HG03571 (cell line): ENCODE results near the gene PKD2.
"Not testable (repeated sequence)": the region's sequence is repeated elsewhere in the genome, so short reads cannot be mapped to it uniquely, and the experiment has no call there.

Source experiments
- ATAC-seq: cut with Tn5 transposase; IDR thresholded peaks from one replicate; pipeline ENCODE4 v1.9.1; 2021; ENCODE audit not compliant: unreplicated experiment

PKD2 gene

DNA sequence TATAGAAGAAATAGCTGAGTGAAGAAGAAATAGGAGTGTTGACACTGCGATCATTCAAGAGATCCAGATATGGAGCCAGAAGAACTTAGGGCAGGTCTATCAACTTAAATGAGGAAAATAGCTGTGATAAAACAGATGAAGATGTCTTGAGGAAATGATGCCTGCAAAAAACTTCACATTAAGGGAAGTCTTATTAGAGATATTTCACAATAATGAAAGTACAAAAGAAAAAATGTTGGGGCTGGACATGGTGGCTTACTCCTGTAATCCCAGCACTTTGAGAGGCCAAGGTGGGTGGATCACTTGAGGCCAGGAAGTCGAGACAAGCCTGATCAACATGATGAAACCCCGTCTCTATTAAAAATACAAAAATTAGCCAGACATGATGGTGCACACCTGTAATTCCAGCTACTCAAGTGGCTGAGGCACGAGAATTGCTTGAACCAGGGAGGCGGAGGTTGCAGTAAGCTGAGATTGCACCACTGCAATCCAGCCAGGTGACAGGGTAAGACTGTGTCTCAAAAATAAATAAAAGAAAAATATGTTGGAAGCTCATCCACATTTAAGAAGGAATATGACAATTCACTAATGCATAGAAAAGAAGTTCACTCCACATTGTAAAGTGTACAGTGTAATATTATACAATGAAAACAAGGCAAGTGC is 56.3 kb downstream of the PKD2 start:
- no peak for ATAC-seq

DNA sequence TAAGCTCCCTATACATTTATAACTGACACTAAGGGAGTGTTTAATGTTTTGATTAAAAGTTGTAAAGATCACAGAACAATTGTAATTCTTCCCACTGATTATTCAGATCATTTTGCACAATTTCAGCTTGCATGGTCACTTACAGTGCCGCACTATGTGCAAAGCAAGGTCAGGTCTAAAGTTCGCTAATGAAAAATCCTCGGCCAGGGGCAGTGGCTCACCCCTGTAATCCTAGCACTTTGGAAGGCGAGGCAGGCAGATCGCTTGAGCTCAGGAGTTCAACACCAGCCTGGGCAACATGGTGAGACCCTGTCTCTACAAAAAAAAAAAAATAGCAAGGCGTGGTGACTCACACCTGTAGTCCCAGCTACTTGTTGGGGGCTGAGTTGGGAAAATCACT is 57.0 kb downstream of the PKD2 start:
- ATAC-seq, result no peak

DNA sequence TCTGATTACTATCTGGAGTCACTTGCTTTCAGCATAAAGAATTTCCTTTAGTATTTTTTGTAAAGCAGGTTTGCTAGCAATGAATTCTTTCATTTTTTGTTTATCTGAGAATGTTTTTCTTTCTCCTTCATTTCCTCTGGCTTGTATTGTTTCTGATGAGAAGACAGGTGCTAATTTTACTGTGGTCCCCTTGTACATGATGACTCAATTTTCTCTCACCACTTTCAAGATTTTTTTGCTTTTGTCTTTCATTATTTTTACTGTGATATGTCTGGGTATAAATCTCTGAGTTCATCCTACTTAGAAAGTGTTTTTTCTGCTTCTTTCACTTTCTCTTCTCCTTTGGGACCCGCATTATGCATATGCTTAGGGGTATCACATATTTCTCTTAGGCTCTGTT is 62.6 kb downstream of the PKD2 start:
- no peak for ATAC-seq

DNA sequence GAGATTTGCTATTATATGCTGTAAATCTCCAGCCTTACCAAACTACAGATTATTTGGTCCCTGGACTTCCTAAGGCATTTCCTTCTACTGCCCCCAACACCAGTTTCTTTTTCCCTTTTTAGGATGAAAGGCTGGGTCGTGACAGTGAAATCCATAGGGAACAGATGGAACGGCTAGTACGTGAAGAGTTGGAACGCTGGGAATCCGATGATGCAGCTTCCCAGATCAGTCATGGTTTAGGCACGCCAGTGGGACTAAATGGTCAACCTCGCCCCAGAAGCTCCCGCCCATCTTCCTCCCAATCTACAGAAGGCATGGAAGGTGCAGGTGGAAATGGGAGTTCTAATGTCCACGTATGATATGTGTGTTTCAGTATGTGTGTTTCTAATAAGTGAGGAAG is 67.9 kb downstream of the PKD2 start:
- no peak for ATAC-seq

DNA sequence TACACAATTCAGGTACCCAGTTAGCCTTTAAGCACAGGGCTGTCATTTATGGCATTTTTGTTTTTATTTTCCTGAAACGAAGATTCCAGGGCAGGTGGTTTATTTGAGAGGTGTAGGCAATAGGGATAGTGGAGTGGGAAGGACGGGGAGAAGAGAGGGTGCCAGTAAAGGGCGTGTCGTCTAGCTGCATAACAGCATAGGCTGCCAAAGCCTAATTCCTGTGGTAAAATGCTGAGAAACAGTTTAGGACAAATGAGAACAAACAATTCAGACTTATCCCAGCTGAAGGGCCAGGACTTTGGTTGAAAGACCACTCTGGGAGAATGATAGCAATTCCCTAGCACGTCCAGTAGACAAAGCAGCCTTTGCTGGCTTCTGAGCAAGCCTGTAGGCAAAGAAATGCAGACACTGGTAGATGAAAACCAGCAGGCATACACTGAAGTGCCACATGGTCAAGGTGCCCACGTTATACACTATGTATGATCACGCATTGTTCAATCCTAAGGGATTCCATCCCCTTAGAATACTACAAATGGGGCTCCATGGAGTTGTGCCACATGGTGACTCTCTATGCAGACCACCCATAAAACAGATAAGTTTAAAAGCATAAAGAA is 70.6 kb downstream of the PKD2 start:
- no peak for ATAC-seq

DNA sequence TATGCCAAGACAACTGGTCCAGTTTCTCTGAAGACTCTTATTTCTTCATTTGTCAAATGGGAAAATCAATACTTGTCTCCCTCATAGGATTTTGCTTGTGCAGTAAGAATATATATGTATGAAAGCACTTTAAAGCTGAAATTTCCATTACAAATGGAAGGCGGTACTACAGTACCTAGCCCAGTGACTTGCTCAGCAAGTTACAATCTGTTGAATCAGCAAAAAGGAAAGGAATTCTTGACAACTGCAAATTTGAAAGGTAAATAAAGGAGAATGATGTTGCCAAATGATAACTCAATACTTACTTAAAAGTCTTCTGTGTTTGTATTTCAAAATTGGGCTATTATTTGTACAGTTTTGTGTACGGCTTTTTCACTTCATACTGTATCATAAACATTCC is 71.1 kb downstream of the PKD2 start:
- ATAC-seq, result no peak

DNA sequence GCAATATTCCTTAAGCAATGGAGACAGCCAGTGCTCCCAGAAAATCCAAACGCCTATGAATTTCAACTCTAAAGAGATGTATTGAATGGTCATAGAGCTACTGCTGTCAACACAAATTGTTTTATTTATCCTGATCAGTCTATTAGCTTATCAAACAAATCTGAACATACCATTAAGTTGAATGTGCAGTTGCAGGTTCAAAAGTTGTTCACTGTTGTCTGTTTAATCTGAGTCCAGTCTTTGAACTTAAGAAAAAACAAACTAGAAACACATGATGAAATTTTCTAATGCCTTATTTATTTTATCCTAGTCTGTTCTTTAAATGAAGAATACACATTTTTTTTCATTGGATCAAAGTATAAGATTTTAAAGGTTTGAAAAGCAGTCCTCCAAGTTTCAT is 73.2 kb downstream of the PKD2 start:
- ATAC-seq, result no peak

DNA sequence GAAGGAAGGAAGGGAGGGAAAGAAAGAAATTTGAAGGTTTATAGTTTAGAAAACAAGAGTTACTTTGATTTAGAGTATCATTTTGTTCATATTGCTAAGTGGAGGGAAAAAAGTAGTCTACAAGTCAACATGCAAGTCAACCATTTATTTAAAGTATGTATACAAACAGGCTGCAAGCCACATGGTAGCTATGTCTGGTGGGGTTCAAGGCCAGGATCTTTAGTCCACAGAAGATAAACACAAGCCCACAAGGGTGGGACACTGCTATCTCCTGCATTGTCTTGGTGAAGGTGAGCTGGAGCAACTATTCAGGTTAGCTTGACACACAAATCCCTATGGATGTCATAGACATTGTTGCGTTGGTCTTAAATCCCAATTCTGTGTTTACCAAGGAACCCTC is 79.6 kb downstream of the PKD2 start:
- ATAC-seq, result no peak

DNA sequence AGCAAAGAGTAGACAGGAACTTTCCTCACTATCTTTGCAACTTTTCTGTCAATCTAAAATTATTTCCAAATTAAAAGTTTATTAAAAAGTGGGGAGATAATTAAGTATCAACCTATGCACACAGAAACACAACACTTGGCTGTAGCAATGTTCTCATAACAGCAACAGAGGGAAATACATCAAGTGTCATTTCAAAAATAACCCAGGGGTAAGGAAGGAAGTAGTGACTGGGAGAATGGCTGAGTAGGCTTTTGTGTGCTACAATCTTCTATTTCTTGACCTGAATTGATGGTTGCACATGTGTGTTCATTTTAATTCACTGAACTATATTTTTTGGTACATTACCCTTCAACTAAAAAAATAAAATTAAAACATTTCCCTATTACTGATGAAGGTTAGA is 83.5 kb downstream of the PKD2 start:
- no peak for ATAC-seq

DNA sequence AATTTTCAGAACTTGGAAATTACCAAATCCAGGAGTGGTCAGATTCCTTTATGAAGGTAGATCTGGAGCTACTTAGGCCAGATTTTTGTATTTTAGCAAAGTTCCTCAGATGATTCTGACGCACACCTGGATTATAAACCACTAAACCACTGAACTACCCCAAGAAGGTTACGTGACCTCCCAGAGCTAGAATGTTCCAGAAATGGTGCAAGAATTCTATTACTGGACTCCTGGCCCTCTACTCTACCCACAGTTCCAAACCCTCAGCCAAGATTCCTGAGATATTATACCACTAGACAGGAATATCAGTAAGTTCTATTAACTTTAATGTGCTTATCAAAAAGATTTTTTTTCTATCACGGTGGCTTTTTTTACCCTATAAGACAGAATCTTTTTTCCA is 83.9 kb downstream of the PKD2 start:
- no peak for ATAC-seq

DNA sequence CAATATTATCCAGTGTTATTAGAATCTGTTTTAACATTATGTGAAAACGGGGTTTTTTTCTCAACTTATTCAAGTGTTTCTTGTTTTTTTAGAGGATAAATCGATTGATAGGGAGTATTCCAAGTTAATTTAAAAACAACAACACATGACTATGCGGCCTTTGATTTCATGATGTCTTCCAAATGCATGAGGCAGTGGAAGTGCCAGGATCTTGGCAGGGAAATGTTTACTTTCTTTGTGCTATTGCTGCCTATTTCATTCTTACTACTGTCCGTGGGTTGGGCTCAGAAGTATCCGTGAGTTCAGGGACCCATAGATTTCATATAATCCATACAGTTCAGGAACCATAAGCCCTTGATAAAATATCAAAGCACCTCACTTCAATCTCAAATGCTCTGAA is 86.4 kb downstream of the PKD2 start:
- no peak for ATAC-seq

DNA sequence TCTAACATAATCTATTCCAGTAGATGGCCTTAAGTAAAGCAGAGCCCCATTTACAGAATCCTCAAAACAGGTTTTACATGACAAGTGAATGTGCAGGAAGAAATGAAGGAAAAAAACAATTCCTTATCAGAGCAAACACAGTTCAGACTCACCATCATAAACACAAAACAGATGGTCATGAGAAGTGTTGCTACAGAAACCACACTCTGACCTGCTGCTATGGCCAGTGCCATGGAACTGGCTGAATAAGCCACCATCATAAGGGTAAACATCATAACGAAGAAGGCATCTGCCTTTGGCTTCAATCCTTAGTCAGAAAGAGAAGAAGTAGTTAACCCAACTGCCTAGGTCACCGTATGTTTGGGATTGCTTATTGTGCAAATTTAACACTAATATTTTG is 89.9 kb downstream of the PKD2 start:
- no peak for ATAC-seq

DNA sequence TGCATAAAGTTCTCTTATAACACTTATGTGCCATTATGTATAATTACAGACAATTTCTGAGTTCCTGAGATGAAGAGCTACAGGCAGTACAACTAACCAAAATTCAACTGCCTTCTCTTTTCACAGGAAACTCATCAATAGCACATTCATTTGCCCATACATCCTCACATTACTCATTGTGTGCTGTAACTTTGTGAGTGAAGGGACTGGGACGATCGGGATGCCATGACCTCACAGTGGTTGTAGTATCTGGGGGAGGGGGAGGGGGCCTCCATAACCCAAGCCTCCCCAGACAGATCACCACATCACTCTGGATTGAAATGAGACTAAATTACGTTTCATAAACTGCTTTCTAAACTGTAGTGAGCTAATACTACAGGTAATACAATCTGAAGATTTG is 90.3 kb downstream of the PKD2 start:
- ATAC-seq, result no peak

DNA sequence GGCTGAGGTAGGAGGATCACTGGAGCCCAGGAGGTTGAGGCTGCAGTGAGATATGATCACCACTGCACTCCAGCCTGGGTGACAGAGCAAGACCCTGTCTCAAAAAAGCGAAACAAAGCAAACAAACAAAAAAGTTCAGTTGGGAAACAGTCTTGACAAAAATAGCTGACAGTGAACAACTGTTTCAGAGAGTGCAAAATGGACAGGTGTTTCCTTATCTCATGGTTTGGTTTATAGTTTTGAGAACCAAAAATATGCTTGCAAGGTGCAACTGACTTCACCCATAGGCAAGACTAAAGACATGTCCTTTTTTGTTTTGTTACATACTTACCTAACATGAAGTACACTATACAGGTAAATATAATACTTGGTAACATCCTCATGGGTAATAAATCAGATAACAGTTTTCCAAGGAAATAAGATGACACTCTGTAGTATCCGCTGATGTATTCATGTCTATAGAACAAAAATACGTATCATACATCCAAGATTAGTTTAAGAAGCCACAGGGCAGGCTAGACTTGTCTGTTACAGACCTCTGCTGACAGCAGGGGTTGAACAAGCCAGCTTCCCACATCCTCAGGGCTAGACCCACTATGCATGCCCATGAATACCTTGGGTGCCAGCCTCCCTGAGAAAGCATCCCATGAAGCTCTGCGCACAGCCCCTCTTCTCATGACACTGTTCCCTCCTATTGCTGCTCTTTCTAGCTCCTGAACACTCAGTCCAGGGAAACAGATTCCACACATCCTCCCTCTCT is 91.7 kb downstream of the PKD2 start:
- ATAC-seq, result no peak

DNA sequence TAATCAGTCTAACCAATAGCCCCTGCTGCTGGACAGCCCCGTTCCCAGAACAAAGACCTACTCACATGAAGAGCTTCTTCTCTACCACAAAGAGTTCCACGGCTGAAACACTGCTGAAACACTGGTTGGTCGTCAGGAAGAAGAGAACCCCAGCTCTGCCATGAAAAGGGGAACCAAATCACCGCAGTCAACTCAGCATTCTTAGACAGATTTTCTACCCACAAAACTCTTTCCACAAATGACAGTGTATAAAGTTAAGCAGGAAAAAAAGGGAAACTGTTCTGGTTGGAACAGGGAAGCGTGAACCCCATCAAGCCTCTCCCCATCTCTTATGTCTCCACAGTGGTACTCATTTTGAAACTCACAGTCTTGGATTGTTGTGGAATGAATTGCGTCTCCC is 93.7 kb downstream of the PKD2 start:
- ATAC-seq, result no peak

DNA sequence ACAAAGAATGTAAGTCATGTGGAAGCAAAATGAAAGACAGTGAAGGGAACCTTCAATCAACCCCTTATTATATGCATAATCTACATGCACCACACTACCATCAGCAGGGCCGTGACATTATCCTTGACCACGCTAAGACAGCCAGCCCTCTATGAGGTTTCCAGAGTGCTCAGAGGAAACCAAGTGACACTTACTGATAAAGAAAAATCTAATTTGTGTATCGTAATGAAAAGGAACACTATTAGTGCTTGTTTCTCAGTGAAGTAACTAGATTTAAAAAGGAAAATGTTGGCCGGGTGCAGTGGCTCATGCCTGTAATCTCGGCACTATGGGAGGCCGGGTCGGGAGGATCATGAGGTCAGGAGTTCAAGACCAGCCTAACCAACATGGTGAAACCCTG is 94.6 kb downstream of the PKD2 start:
- no peak for ATAC-seq

DNA sequence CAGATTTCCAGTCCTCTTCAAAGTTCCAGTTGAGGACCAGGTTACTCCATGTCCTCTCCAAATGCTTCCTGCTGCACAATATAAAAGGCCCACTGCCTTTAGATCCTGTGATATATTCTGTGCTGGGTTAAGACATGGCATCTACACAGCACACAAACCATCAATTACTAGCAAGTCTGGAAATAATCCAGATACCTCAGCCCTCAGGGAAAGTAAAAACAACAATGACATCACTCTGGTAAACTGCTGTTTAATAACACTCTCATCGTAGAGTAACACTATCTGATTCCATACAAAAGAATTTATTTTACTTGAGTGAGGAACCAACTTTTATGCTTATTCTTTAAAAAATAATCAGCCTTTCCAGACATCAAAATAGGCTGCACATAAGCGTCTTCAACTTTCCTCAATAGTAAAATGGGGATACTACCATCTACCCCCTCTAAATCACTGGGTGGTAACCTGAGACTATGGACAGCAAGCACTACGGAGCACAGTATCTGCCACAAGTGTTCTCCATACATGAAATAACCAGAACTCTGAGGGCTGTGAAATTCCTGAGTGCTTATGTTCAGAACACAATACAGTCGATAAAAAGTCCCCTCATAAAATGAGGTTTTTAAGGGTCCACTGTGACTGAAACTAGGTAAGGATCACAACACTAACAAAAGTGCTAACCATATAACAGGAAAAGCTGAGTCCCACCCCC is 97.6 kb downstream of the PKD2 start:
- no peak for ATAC-seq

DNA sequence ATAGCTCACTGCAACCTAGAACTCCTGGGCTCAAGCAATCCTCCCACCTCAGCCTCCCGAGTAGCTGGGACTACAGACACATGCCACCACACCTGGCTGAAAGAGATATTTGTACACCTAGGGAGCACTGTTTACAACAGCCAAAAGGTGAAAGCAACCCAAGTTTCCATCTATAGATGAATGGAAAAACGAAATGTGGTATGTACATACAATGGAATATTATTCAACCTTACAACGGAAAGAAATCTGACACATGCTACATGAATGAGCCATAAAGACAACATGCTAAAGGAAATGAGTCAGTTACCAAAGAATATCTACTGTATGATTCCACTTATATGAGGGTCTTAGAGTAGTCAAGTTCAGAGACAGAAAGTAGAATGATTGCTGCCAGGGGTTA is 98.8 kb downstream of the PKD2 start:
- ATAC-seq, result no peak

DNA sequence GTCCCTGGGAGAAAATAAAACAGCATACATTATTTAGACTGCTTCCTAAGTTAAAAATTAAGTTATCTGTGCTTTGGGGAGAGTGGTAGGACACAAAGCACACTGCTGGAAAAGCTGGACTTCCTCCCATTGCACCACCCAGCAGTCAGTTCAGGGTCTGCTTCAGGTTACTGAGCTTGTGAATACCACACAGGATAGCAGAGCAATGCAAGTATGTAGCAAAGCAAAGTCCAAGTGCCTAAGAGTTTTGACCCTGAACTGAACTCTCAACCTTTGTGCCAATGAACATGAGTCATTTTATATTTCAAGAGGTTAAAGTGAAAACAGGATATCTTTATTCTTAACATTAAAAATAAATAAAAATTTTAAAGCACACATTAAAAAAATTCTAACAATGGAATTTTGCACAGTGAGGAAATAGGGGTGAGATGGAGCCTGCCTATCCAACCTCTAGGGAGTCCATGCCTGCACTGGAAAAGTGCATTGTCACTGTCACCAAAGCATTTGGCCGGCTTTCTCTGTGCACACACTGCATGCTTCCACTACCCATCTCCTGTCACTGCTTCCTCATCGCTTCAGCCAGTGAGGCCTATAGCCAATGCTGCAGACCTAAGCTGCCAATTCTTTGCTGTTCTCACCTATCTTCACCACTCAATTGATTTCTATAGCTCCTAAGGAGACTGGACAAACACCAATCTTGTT is 100.1 kb downstream of the PKD2 start:
- ATAC-seq, result no peak

DNA sequence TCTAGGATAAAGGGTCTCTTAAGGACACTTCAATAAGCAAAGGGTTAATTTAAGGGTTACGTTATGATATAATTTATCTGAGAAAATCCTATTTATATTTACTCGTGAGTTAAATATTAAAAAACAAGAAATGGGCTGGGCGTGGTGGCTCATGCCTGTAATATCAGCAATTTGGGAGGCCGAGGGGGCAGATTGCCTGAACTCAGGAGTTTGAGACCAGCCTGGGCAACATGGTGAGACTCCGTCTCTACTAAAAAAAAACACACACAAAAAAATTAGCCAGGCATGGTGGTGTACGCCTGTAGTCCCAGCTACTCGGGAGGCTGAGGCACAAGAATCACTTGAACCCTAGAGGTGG is 100.7 kb downstream of the PKD2 start:
- not testable (repeated sequence) for ATAC-seq

DNA sequence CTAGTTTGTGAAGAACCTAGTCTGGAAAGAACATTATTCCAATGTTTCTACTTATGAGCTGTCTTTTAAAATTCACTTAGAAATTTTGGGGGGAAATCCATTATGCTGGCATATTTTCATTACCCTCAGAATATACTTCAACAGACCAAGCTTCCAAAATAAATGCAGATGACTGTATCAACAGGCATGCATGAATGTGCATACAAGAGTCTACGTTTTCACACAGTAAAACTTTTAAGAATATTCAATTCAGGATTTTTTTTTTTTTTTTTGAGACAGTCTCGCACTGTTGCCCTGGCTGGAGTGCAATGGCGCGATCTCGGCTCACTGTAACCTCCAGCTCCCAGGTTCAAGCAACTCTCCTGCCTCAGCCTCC is 101.3 kb downstream of the PKD2 start:
- no peak for ATAC-seq
